ENCODE results near the gene SLC32A1.

The SLC32A1 gene

DNA sequence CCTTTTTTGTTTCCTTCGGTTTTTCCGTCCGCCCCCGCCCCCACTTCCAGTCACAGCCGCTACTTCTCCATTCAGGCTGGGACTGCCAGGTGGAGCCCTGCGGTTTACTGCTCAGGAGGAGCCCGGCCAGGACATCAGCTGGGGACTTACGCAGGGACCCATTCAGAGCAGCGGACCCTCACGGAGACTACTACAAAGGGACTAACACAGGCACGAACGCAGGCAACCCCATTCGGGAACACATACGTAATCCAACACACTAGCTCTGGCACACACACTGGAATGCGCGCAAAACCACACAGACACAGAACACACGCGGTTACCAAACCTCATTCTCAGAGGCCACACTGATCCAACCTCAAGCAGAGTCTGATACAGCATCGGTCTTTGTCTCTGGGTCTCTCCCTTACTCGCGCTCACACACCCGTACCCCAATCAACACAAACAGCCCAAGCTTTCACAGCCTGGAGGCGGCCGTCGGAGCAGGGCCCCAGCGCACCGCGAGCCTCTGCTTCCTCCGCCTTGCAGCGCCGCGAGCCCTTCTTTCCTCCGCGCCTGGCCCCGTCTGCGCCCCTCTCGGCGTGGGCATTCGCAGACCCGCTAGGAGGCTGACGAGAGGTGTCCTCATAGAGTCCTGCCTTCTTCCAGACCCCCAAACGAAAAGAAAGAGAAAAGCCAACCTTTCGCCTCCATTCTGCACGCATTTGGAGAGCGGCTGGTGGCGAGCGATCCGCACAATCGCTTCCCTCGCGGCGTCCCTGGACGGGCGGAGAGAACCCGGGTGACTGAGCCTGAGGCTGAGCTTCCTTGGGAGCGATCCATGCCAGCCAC lies 1.1 kb upstream of the SLC32A1 start:
- in situ Hi-C loops (cut with HindIII; ENCODE audit: low sequenced_read_pairs): no loop called here
- no peak for DNase-seq (ENCODE audit: low read depth, low spot score)
- TF ChIP-seq, protein P1, sequence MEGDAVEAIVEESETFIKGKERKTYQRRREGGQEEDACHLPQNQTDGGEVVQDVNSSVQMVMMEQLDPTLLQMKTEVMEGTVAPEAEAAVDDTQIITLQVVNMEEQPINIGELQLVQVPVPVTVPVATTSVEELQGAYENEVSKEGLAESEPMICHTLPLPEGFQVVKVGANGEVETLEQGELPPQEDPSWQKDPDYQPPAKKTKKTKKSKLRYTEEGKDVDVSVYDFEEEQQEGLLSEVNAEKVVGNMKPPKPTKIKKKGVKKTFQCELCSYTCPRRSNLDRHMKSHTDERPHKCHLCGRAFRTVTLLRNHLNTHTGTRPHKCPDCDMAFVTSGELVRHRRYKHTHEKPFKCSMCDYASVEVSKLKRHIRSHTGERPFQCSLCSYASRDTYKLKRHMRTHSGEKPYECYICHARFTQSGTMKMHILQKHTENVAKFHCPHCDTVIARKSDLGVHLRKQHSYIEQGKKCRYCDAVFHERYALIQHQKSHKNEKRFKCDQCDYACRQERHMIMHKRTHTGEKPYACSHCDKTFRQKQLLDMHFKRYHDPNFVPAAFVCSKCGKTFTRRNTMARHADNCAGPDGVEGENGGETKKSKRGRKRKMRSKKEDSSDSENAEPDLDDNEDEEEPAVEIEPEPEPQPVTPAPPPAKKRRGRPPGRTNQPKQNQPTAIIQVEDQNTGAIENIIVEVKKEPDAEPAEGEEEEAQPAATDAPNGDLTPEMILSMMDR (IDR thresholded peaks at IDR 0.05; ENCODE audit: low read depth, low read length): no peak
- H3K4me3 ChIP-seq (ENCODE audit: low read depth, low read length): no peak overlapping the region

DNA sequence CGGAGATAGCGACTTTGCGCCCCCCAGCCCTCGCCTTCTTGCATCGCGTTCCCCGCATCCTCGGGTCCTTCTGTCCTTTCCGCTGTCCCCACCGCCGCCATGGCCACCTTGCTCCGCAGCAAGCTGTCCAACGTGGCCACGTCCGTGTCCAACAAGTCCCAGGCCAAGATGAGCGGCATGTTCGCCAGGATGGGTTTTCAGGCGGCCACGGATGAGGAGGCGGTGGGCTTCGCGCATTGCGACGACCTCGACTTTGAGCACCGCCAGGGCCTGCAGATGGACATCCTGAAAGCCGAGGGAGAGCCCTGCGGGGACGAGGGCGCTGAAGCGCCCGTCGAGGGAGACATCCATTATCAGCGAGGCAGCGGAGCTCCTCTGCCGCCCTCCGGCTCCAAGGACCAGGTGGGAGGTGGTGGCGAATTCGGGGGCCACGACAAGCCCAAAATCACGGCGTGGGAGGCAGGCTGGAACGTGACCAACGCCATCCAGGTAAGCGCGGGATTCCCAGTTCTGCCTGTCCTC lies 401 bp downstream of the SLC32A1 start:
- DNase-seq (ENCODE audit: low read depth, low spot score): no peak
- no peak overlapping the region for H3K4me3 ChIP-seq (ENCODE audit: low read depth, low read length)
- TF ChIP-seq, protein P1 (IDR thresholded peaks at IDR 0.05; ENCODE audit: low read depth, low read length): no peak
- in situ Hi-C loops (cut with HindIII; ENCODE audit: low sequenced_read_pairs): no loop called here

DNA sequence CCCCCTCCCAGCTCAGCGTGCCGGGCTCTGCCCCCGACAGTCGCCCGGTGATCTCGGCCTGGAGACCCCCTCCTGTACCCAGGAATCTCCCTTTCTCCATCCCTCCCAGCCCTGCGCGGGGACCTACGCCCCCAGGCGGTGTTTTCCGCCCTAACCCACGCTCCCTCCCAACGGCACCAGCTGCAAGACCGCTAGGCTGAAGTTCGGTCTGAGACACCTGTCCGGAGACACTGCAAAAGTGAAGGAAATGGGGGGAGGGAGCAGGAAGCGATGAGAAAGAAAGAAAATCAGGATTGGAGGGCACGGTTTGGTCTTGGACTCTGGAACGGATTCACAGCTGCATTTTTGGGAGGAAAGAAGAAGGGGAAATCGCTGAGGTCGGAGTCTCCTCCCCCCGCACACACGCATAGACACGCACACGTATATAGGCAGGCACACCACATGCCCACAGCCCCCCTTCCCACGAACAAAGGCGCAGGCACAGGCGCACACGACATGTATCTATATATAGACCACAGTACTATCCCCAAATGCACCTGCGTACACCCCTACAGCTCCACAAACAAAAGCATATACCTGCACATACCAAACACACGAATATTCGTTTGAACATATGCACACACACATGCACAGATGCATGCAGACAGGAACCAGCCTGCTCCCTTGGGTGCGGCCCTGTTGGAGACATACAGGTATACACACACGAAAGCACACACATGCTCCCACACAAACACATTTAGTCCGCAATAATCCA lies 1.0 kb downstream of the SLC32A1 start:
- no peak overlapping the region for H3K4me3 ChIP-seq (ENCODE audit: low read depth, low read length)
- DNase-seq (ENCODE audit: low read depth, low spot score): no peak
- TF ChIP-seq, protein P1 (IDR thresholded peaks at IDR 0.05; ENCODE audit: low read depth, low read length): no peak
- in situ Hi-C loops (cut with HindIII; ENCODE audit: low sequenced_read_pairs): no loop called here

DNA sequence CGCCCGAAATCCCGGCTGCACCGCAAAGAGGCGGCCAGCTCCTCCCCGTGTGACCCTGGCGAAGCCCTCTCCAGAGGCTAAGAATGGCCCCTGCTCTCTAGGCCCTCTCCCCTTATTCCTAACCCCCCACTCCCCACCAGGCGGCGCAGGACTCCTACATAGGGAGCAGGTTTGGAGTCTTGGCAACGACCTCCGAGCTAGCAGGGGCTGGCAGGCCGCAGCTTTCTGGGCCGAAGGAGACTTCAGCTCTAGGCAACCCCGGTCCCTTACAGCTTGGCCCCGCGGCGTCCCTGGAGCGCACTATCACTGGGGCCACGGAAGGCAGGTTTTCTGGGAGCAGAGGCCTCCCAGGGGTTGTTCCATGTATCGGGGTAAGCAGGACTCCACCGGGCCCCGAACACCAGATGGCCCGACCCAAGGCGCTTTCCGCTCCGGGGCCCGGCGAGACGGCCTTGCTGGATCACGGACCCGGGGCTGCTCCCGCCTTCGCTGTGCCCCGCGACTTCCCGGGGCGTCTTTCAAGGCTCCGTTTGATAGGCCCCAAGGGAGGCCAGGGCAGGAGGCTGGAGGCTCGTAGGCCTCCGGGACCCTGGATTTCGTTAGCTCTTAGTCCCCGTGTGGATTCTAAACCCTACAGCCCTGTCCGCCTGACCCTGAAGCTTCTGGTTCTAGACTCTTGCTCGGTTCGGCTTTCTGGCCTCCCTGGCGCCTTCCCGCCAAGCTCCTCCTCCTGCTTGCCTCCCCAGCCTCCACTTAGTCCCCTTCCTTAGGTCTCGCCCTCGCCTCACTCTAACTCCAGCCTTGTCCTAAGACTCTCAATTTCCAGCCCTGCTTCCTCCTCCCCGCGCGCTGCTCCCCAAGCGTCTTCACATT lies 1.9 kb downstream of the SLC32A1 start:
- H3K4me3 ChIP-seq (ENCODE audit: low read depth, low read length): no peak overlapping the region
- in situ Hi-C loops (cut with HindIII; ENCODE audit: low sequenced_read_pairs): no loop called here
- TF ChIP-seq, protein P1 (IDR thresholded peaks at IDR 0.05; ENCODE audit: low read depth, low read length): peak; percentile 40
- no peak for DNase-seq (ENCODE audit: low read depth, low spot score)

DNA sequence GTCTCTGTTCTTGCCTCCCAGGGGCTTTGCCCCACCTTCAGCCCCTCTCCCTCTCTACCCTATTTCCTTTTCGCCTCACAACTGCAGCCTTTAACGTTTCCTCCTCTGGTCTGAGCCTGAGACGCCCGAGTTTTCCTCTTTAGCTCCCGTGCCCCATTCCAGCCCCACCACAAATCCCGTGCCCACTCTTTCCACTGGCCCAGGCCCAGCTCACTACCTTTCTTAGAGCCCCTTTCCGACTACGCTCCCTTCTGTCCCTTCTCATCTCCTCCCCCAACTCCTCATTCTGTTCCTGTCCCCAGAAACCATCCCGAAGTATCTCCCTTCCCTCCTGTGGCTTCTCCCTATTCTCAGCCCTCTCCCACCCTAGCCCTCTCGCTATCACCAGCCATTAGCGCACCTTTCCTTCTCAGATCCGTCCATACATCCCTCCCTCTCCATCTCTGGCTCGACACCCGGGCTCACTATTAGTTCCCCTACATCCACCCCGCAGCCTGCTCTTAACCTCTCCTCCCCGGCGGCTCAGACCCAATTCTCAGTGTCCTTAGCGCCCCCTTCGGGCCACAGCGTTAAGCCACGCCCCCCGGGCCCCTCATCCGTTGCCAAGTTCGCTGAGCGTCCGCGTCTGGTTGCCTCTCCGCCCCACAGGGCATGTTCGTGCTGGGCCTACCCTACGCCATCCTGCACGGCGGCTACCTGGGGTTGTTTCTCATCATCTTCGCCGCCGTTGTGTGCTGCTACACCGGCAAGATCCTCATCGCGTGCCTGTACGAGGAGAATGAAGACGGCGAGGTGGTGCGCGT lies 2.7 kb downstream of the SLC32A1 start:
- in situ Hi-C loops (cut with HindIII; ENCODE audit: low sequenced_read_pairs): no loop called here
- TF ChIP-seq, protein P1 (IDR thresholded peaks at IDR 0.05; ENCODE audit: low read depth, low read length): peak; percentile 29
- no peak overlapping the region for H3K4me3 ChIP-seq (ENCODE audit: low read depth, low read length)
- no peak for DNase-seq (ENCODE audit: low read depth, low spot score)

Data from astrocyte of the spinal cord (primary cell).